ENCODE results near the gene PPP1R9A.

Gene PPP1R9A

DNA sequence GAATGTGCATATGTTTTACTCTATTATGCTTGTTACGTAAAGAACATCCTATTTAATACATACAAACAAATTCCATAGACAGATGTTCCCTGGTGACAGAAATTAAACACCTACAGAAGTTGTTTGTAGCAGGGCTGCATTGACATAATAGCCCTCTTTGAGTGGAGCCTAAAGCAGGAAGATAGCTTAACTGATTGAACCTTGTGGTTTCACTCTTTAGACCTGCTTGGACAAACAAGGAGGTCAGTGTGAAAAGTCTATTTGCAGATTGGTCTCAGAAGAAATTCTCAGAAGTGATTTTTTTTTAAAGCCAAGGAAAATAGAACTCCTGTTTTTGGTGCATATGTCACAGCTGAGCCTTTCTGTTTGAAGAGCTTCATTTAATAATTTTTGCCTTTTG lies 121.3 kb downstream of the PPP1R9A start:
- no peaks in the 10 kb centered on the region for H3K27me3 ChIP-seq (ENCODE audit: insufficient read depth, low read length, poor library complexity, severe bottlenecking)
- no peaks in the 10 kb centered on the region for H3K79me2 ChIP-seq (ENCODE audit: insufficient read depth, low read length)
- H4K20me1 ChIP-seq (ENCODE audit: insufficient read depth, low read length, poor library complexity, severe bottlenecking): no peaks in the 10 kb centered on the region
- H3K9me3 ChIP-seq (ENCODE audit: insufficient read depth, low read depth, low read length): no peaks in the 10 kb centered on the region
- H3K9me2 ChIP-seq (replicated peaks; ENCODE audit: low read depth, low read length): no peaks in the 10 kb centered on the region
- H3K36me3 ChIP-seq (ENCODE audit: insufficient read depth, low read length): no peaks in the 10 kb centered on the region
- H3F3A ChIP-seq (ENCODE audit: low read depth): no peaks in the 10 kb centered on the region
- TF ChIP-seq, protein P1, sequence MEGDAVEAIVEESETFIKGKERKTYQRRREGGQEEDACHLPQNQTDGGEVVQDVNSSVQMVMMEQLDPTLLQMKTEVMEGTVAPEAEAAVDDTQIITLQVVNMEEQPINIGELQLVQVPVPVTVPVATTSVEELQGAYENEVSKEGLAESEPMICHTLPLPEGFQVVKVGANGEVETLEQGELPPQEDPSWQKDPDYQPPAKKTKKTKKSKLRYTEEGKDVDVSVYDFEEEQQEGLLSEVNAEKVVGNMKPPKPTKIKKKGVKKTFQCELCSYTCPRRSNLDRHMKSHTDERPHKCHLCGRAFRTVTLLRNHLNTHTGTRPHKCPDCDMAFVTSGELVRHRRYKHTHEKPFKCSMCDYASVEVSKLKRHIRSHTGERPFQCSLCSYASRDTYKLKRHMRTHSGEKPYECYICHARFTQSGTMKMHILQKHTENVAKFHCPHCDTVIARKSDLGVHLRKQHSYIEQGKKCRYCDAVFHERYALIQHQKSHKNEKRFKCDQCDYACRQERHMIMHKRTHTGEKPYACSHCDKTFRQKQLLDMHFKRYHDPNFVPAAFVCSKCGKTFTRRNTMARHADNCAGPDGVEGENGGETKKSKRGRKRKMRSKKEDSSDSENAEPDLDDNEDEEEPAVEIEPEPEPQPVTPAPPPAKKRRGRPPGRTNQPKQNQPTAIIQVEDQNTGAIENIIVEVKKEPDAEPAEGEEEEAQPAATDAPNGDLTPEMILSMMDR (conservative IDR thresholded peaks at IDR 0.05; ENCODE audit: low read length): no peak
- TF ChIP-seq EZH2phosphoT487 (IDR thresholded peaks at IDR 0.05; ENCODE audit: borderline replicate concordance): no peak
- H3K4me2 ChIP-seq (ENCODE audit: low read depth, low read length, poor library complexity, severe bottlenecking): no peak overlapping the region
- no peak overlapping the region for H2AFZ ChIP-seq (ENCODE audit: low read length)
- H3K4me3 ChIP-seq (ENCODE audit: low read length, poor library complexity, severe bottlenecking): no peak overlapping the region
- no peak overlapping the region for H3K9ac ChIP-seq (ENCODE audit: low read depth, low read length, poor library complexity, severe bottlenecking)
- no peaks in the 10 kb centered on the region for H3K4me1 ChIP-seq (ENCODE audit: insufficient read depth, low read length, poor library complexity, severe bottlenecking)

DNA sequence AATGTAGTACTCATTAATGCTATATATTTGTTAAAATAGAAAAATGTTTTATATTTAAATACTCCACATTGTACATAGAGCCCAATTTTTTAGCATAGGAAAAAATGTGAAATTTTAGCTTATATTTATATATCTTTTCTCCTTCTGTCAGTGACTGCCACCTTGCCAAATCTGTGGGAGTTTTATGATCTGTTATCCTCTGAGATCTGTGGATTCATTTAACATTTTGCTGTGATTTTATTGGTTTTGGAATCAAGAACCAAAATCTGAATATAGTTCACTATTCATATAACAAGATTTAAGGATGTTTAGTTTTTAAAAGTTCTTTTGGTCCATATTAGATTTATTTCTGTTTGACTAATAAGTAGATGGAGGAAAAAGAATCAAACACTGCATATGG lies 127.9 kb downstream of the PPP1R9A start:
- no peak overlapping the region for H3K4me2 ChIP-seq (ENCODE audit: low read depth, low read length, poor library complexity, severe bottlenecking)
- H3K79me2 ChIP-seq (ENCODE audit: insufficient read depth, low read length): no peaks in the 10 kb centered on the region
- no peaks in the 10 kb centered on the region for H3K9me2 ChIP-seq (replicated peaks; ENCODE audit: low read depth, low read length)
- H3K4me1 ChIP-seq (ENCODE audit: insufficient read depth, low read length, poor library complexity, severe bottlenecking): no peaks in the 10 kb centered on the region
- H3K4me3 ChIP-seq (ENCODE audit: low read length, poor library complexity, severe bottlenecking): no peak overlapping the region
- no peaks in the 10 kb centered on the region for H4K20me1 ChIP-seq (ENCODE audit: insufficient read depth, low read length, poor library complexity, severe bottlenecking)
- H2AFZ ChIP-seq (ENCODE audit: low read length): no peak overlapping the region
- no peaks in the 10 kb centered on the region for H3K27me3 ChIP-seq (ENCODE audit: insufficient read depth, low read length, poor library complexity, severe bottlenecking)
- H3F3A ChIP-seq (ENCODE audit: low read depth): no peaks in the 10 kb centered on the region
- H3K9ac ChIP-seq (ENCODE audit: low read depth, low read length, poor library complexity, severe bottlenecking): no peak overlapping the region
- no peaks in the 10 kb centered on the region for H3K36me3 ChIP-seq (ENCODE audit: insufficient read depth, low read length)
- TF ChIP-seq, protein P1 (conservative IDR thresholded peaks at IDR 0.05; ENCODE audit: low read length): no peak
- no peak for TF ChIP-seq EZH2phosphoT487 (IDR thresholded peaks at IDR 0.05; ENCODE audit: borderline replicate concordance)
- H3K9me3 ChIP-seq (ENCODE audit: insufficient read depth, low read depth, low read length): no peaks in the 10 kb centered on the region

DNA sequence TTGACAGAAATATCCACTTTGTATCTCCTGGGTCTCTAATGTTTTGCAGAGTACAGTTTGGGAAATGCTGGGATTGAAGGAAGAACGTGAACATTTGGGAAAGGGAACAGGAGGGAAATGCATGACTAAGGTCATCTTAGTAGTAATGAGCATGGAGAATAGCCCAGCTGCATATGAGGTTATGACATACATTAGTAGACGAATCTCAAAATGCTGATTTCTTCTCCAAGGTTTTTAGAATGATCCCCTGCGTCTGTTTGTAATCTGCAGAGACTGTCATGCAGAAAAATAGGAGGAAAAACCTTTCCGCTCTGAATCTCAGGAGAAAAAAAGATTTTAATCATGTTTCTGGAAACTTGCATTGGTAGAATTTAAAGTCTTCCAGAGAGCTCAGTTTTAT lies 133.6 kb downstream of the PPP1R9A start:
- H3K9ac ChIP-seq (ENCODE audit: low read depth, low read length, poor library complexity, severe bottlenecking): no peak overlapping the region
- no peaks in the 10 kb centered on the region for H3K9me3 ChIP-seq (ENCODE audit: insufficient read depth, low read depth, low read length)
- H3K4me1 ChIP-seq (ENCODE audit: insufficient read depth, low read length, poor library complexity, severe bottlenecking): peaks cover 17% of the 10 kb centered on the region
- no peak overlapping the region for H3K4me2 ChIP-seq (ENCODE audit: low read depth, low read length, poor library complexity, severe bottlenecking)
- TF ChIP-seq, protein P1 (conservative IDR thresholded peaks at IDR 0.05; ENCODE audit: low read length): no peak
- TF ChIP-seq EZH2phosphoT487 (IDR thresholded peaks at IDR 0.05; ENCODE audit: borderline replicate concordance): no peak
- H3K79me2 ChIP-seq (ENCODE audit: insufficient read depth, low read length): no peaks in the 10 kb centered on the region
- H3K36me3 ChIP-seq (ENCODE audit: insufficient read depth, low read length): no peaks in the 10 kb centered on the region
- no peak overlapping the region for H3K4me3 ChIP-seq (ENCODE audit: low read length, poor library complexity, severe bottlenecking)
- no peaks in the 10 kb centered on the region for H3K9me2 ChIP-seq (replicated peaks; ENCODE audit: low read depth, low read length)
- no peak overlapping the region for H2AFZ ChIP-seq (ENCODE audit: low read length)
- H3F3A ChIP-seq (ENCODE audit: low read depth): 0 out of 2 replicates have a peak, but pooled peaks cover 2% of the 10 kb centered on the region
- no peaks in the 10 kb centered on the region for H4K20me1 ChIP-seq (ENCODE audit: insufficient read depth, low read length, poor library complexity, severe bottlenecking)
- no peaks in the 10 kb centered on the region for H3K27me3 ChIP-seq (ENCODE audit: insufficient read depth, low read length, poor library complexity, severe bottlenecking)
